Activated naive CD8-positive, alpha-beta T cell treated with anti-CD3 and anti-CD28 coated beads for 36 hours (primary cell): Measurements from ENCODE around the gene FOXRED1. TPM values are rescaled to one million over a fixed set of nuclear protein-coding genes. Genes with fewer than 3 reads are reported as not detected.
"Not testable (repeated sequence)": the region's sequence is repeated elsewhere in the genome, so short reads cannot be mapped to it uniquely, and the experiment has no call there.

ENCODE experiments used
- DNase-seq: peaks from one replicate; pipeline ENCODE4 v3.0.0; 2021
- H3K27ac Mint-ChIP-seq: one replicate; pipeline ENCODE4 v1.8.0; 2022; ENCODE audit warnings: mild to moderate bottlenecking, moderate library complexity, mixed read lengths
- H3K27me3 Mint-ChIP-seq: one replicate; pipeline ENCODE4 v1.8.0; 2022; ENCODE audit warnings: mild to moderate bottlenecking, mixed read lengths
- H3K36me3 Mint-ChIP-seq: one replicate; pipeline ENCODE4 v1.8.0; 2021; ENCODE audit warnings: mild to moderate bottlenecking, mixed read lengths
- H3K4me1 Mint-ChIP-seq: one replicate; pipeline ENCODE4 v1.8.0; 2021; ENCODE audit warnings: mixed read lengths
- H3K4me3 Mint-ChIP-seq: one replicate; pipeline ENCODE4 v1.8.0; 2022; ENCODE audit warnings: mild to moderate bottlenecking, moderate library complexity, mixed read lengths
- H3K9me3 Mint-ChIP-seq: one replicate; pipeline ENCODE4 v1.8.0; 2022; ENCODE audit warnings: mixed read lengths
- total RNA-seq, 2 experiments: library from RNA; stranded (reverse); gene quantifications; one replicate each; pipeline ENCODE4 v1.2.3, GENCODE V29; 2021

FOXRED1 gene
- total RNA-seq, 2 experiments from 2014 or later: 43.8 to 44.5 TPM

- no peaks in the 10 kb centered on the region for H3K9me3 Mint-ChIP-seq
Observed at GRCh38 chr11:126288237-126288636, 19.3 kb downstream of the FOXRED1 start.

GRCh38 chr11:126290887-126291286 lies 21.9 kb downstream of the FOXRED1 start:
- Mint-ChIP-seq H3K9me3 (no peaks in the 10 kb centered on the region), H3K36me3 (peaks cover 10% of the 10 kb centered on the region), H3K27ac (no peak overlapping the region), H3K27me3 (no peaks in the 10 kb centered on the region), H3K4me1 (peaks cover 21% of the 10 kb centered on the region), H3K4me3 (no peak overlapping the region)
- no peak for DNase-seq

More at GRCh38 chr11:126288237-126288636, 19.3 kb downstream of the FOXRED1 start:
- Mint-ChIP-seq H3K4me3 (no peak overlapping the region), H3K4me1 (peaks cover 30% of the 10 kb centered on the region), H3K27me3 (no peaks in the 10 kb centered on the region), H3K27ac (peak overlapping the region; percentile 48), H3K36me3 (peaks cover 2% of the 10 kb centered on the region)
- no peak for DNase-seq

- H3K36me3 Mint-ChIP-seq: peaks cover 15% of the 10 kb centered on the region
- peak overlapping the region; percentile 26 for H3K27ac Mint-ChIP-seq
Observed at GRCh38 chr11:126293726-126294125, 24.8 kb downstream of the FOXRED1 start.

GRCh38 chr11:126297004-126297403 lies 28.1 kb downstream of the FOXRED1 start:
- Mint-ChIP-seq H3K4me3 (no peak overlapping the region), H3K27ac (no peak overlapping the region), H3K4me1 (peaks cover 11% of the 10 kb centered on the region), H3K36me3 (peaks cover 24% of the 10 kb centered on the region), H3K27me3 (no peaks in the 10 kb centered on the region), H3K9me3 (no peaks in the 10 kb centered on the region)
- DNase-seq: no peak

More at GRCh38 chr11:126293726-126294125, 24.8 kb downstream of the FOXRED1 start:
- Mint-ChIP-seq H3K4me3 (no peak overlapping the region), H3K9me3 (no peaks in the 10 kb centered on the region), H3K27me3 (no peaks in the 10 kb centered on the region), H3K4me1 (peaks cover 11% of the 10 kb centered on the region)
- DNase-seq: no peak

GRCh38 chr11:126303623-126304456 lies 34.9 kb downstream of the FOXRED1 start, which contains the start of gene DCPS:
Gene DCPS (plus strand): TSS chr11:126304060. CDS start chr11:126304081, 21 bp downstream.
- peak within 1 kb of the TSS; percentile 97 for H3K4me3 Mint-ChIP-seq

GRCh38 chr11:126304457-126305075 lies 35.6 kb downstream of the FOXRED1 start:
- peaks cover 32% of the 10 kb centered on the region for H3K36me3 Mint-ChIP-seq
- peak overlapping the region; percentile 97 for H3K4me3 Mint-ChIP-seq
- H3K4me1 Mint-ChIP-seq: peaks cover 21% of the 10 kb centered on the region
- H3K27me3 Mint-ChIP-seq: no peaks in the 10 kb centered on the region
- peaks cover 3% of the 10 kb centered on the region for H3K9me3 Mint-ChIP-seq
- peak overlapping the region; percentile 100 for H3K27ac Mint-ChIP-seq
- DNase-seq: no peak

More at GRCh38 chr11:126303623-126304456, 34.9 kb downstream of the FOXRED1 start, which contains the start of gene DCPS:
- Mint-ChIP-seq H3K9me3 (peaks cover 3% of the 10 kb centered on the region), H3K4me1 (peaks cover 21% of the 10 kb centered on the region), H3K27me3 (no peaks in the 10 kb centered on the region), H3K27ac (peak within 1 kb of the TSS; percentile 100), H3K36me3 (peaks cover 35% of the 10 kb centered on the region)
- DNase-seq: peak; percentile 94

GRCh38 chr11:126305699-126306098 lies 36.7 kb downstream of the FOXRED1 start:
- H3K27me3 Mint-ChIP-seq: no peaks in the 10 kb centered on the region
- H3K27ac Mint-ChIP-seq: peak overlapping the region; percentile 69
- peaks cover 3% of the 10 kb centered on the region for H3K9me3 Mint-ChIP-seq
- peak overlapping the region; percentile 70 for H3K4me3 Mint-ChIP-seq
- H3K36me3 Mint-ChIP-seq: peaks cover 32% of the 10 kb centered on the region
- no peak for DNase-seq
- peaks cover 23% of the 10 kb centered on the region for H3K4me1 Mint-ChIP-seq

- Mint-ChIP-seq H3K4me1 (peaks cover 21% of the 10 kb centered on the region), H3K27me3 (no peaks in the 10 kb centered on the region), H3K4me3 (no peak overlapping the region), H3K9me3 (peaks cover 3% of the 10 kb centered on the region), H3K27ac (no peak overlapping the region), H3K36me3 (peaks cover 21% of the 10 kb centered on the region)
- no peak for DNase-seq
Observed at GRCh38 chr11:126307706-126308105, 38.8 kb downstream of the FOXRED1 start.

- Mint-ChIP-seq H3K4me3 (no peak overlapping the region), H3K27me3 (no peaks in the 10 kb centered on the region), H3K4me1 (peaks cover 20% of the 10 kb centered on the region), H3K27ac (no peak overlapping the region), H3K36me3 (peaks cover 15% of the 10 kb centered on the region), H3K9me3 (peaks cover 3% of the 10 kb centered on the region)
- DNase-seq: no peak
Observed at GRCh38 chr11:126308271-126308671, 39.3 kb downstream of the FOXRED1 start.

- not testable (repeated sequence) for H3K27me3 Mint-ChIP-seq
- peaks cover 20% of the 10 kb centered on the region for H3K4me1 Mint-ChIP-seq
Observed at GRCh38 chr11:126308771-126309170, 39.8 kb downstream of the FOXRED1 start.

GRCh38 chr11:126310200-126310991 lies 41.4 kb downstream of the FOXRED1 start:
- Mint-ChIP-seq H3K27ac (no peak overlapping the region), H3K27me3 (no peaks in the 10 kb centered on the region), H3K9me3 (peaks cover 5% of the 10 kb centered on the region), H3K36me3 (peaks cover 17% of the 10 kb centered on the region), H3K4me1 (peaks cover 13% of the 10 kb centered on the region), H3K4me3 (no peak overlapping the region)
- DNase-seq: peak; percentile 55

More at GRCh38 chr11:126308771-126309170, 39.8 kb downstream of the FOXRED1 start:
- not testable (repeated sequence) for H3K4me3 Mint-ChIP-seq, H3K9me3 Mint-ChIP-seq, DNase-seq, H3K27ac Mint-ChIP-seq
- peaks cover 12% of the 10 kb centered on the region for H3K36me3 Mint-ChIP-seq

GRCh38 chr11:126310992-126311310 lies 42.0 kb downstream of the FOXRED1 start:
- peaks cover 5% of the 10 kb centered on the region for H3K9me3 Mint-ChIP-seq
- H3K27me3 Mint-ChIP-seq: no peaks in the 10 kb centered on the region
- no peak for DNase-seq
- peaks cover 7% of the 10 kb centered on the region for H3K4me1 Mint-ChIP-seq
- no peak overlapping the region for H3K4me3 Mint-ChIP-seq
- H3K36me3 Mint-ChIP-seq: peaks cover 17% of the 10 kb centered on the region
- H3K27ac Mint-ChIP-seq: no peak overlapping the region

GRCh38 chr11:126311401-126312291 lies 42.7 kb downstream of the FOXRED1 start:
- Mint-ChIP-seq H3K9me3 (peaks cover 11% of the 10 kb centered on the region), H3K27me3 (no peaks in the 10 kb centered on the region), H3K36me3 (peaks cover 22% of the 10 kb centered on the region), H3K4me3 (no peak overlapping the region), H3K4me1 (peaks cover 5% of the 10 kb centered on the region), H3K27ac (no peak overlapping the region)
- no peak for DNase-seq

- no peak overlapping the region for H3K4me3 Mint-ChIP-seq
Observed at GRCh38 chr11:126312961-126313360, 44.0 kb downstream of the FOXRED1 start.

More at GRCh38 chr11:126312961-126313360, 44.0 kb downstream of the FOXRED1 start:
- Mint-ChIP-seq H3K9me3 (peaks cover 11% of the 10 kb centered on the region), H3K4me1 (peaks cover 11% of the 10 kb centered on the region), H3K27ac (no peak overlapping the region), H3K36me3 (peaks cover 26% of the 10 kb centered on the region), H3K27me3 (no peaks in the 10 kb centered on the region)
- no peak for DNase-seq
